HepG2 (cell line): ENCODE results near the gene CTDNEP1. TPM values are rescaled to one million over a fixed set of nuclear protein-coding genes. Genes with fewer than 3 reads are reported as not detected.

Experiments used
- BRD4 ChIP-seq: sonication (generic); formaldehyde crosslinking; IDR thresholded peaks from 2 replicates; pipeline ENCODE4 v1.4.0; 2020; ENCODE audit warnings: missing genetic modification reagents
- CBFB ChIP-seq: sonication (generic); formaldehyde crosslinking; IDR thresholded peaks from 2 replicates; pipeline ENCODE4 v1.4.0; 2020; ENCODE audit warnings: missing genetic modification reagents
- ERF ChIP-seq: IDR thresholded peaks from 2 replicates; pipeline ENCODE4 v1.6.1; 2018; ENCODE audit warnings: missing biosample characterization, missing genetic modification reagents
- FOXK2 ChIP-seq: fragments of 450-650 bp; IDR thresholded peaks from 2 replicates; pipeline ENCODE4 v1.6.1; 2016
- GPN1 ChIP-seq: sonication (generic); formaldehyde crosslinking; IDR thresholded peaks from 2 replicates; pipeline ENCODE4 v1.5.1; 2020; ENCODE audit warnings: missing genetic modification reagents, borderline replicate concordance
- HHEX ChIP-seq: IDR thresholded peaks from 2 replicates; pipeline ENCODE4 v1.6.1; 2016; ENCODE audit warnings: control low read depth
- ISL2 ChIP-seq: sonication (generic); formaldehyde crosslinking; IDR thresholded peaks from 2 replicates; pipeline ENCODE4 v1.5.0; 2020; ENCODE audit warnings: missing genetic modification reagents
- KLF12 ChIP-seq: sonication (generic); formaldehyde crosslinking; IDR thresholded peaks from 2 replicates; pipeline ENCODE4 v1.4.0; 2020; ENCODE audit warnings: missing genetic modification reagents, borderline replicate concordance
- MATR3 ChIP-seq: sonication (generic); formaldehyde crosslinking; IDR thresholded peaks from 2 replicates; pipeline ENCODE4 v1.4.0; 2020; ENCODE audit warnings: missing genetic modification reagents
- MAZ ChIP-seq, 2 experiments: sonication (generic) in 1 of 2; formaldehyde crosslinking in 1 of 2; IDR thresholded peaks; 2 replicates each; pipeline versions ENCODE4 v1.5.0 to v1.6.1; 2012 to 2020; ENCODE audit warnings: low read depth in 2 of 2, mild to moderate bottlenecking in 2 of 2, borderline replicate concordance in 1 of 2, improper control_type of control experiment in 1 of 2, low read length in 1 of 2, missing genetic modification reagents in 1 of 2, moderate library complexity in 1 of 2
- NFE2 ChIP-seq: sonication (generic); formaldehyde crosslinking; IDR thresholded peaks from 2 replicates; pipeline ENCODE4 v1.4.0; 2020; ENCODE audit warnings: missing genetic modification reagents
- SMC3 ChIP-seq: IDR thresholded peaks from 2 replicates; pipeline ENCODE4 v1.6.1; 2011; ENCODE audit warnings: low read length, improper control_type of control experiment
- THYN1 ChIP-seq: sonication (generic); formaldehyde crosslinking; IDR thresholded peaks from 2 replicates; pipeline ENCODE4 v1.8.1; 2023; ENCODE audit warnings: low read depth, mild to moderate bottlenecking, moderate library complexity, missing genetic modification reagents, borderline replicate concordance
- TRIM22 ChIP-seq: fragments of 450-650 bp; IDR thresholded peaks from 2 replicates; pipeline ENCODE4 v1.6.1; 2017
- TRIM24 ChIP-seq: sonication (generic); formaldehyde crosslinking; IDR thresholded peaks from 2 replicates; pipeline ENCODE4 v1.8.0; 2022; ENCODE audit warnings: mild to moderate bottlenecking, missing genetic modification reagents
- ZBTB8A ChIP-seq: sonication (generic); formaldehyde crosslinking; IDR thresholded peaks from 2 replicates; pipeline ENCODE4 v1.4.0; 2020; ENCODE audit warnings: mild to moderate bottlenecking, low read depth, missing genetic modification reagents, borderline replicate concordance
- ZNF225 ChIP-seq: sonication (generic); formaldehyde crosslinking; IDR thresholded peaks from 2 replicates; pipeline ENCODE4 v1.4.0; 2020; ENCODE audit warnings: mild to moderate bottlenecking, missing genetic modification reagents
- ZNF790 ChIP-seq: sonication (generic); formaldehyde crosslinking; IDR thresholded peaks from 2 replicates; pipeline ENCODE4 v1.8.0; 2022; ENCODE audit warnings: missing genetic modification reagents, mild to moderate bottlenecking, borderline replicate concordance
- ZNF883 ChIP-seq: sonication (generic); formaldehyde crosslinking; IDR thresholded peaks from 2 replicates; pipeline ENCODE4 v1.5.1; 2020; ENCODE audit warnings: mild to moderate bottlenecking, missing genetic modification reagents; ENCODE audit errors: not compliant biosample characterization
- ZSCAN5A ChIP-seq: sonication (generic); formaldehyde crosslinking; IDR thresholded peaks from 2 replicates; pipeline ENCODE4 v1.8.0; 2022; ENCODE audit warnings: mild to moderate bottlenecking, missing genetic modification reagents, borderline replicate concordance
- polyA plus RNA-seq, 8 experiments: library from polyadenylated mRNA; depleted of rRNA in 3 of 8; stranded (reverse) in 7 of 8; unstranded in 1 of 8; fragments of >200 nt; fragmentation: Illumina TruSeq in 4 of 8; extraction: Trizol in 4 of 8; gene quantifications; 2 replicates each; pipeline versions ENCODE4 v1.2.1 to v1.2.3, GENCODE V29; 2011 to 2016; ENCODE audit warnings: low read depth in 4 of 8, missing spikeins in 1 of 8, mixed read lengths in 1 of 8; ENCODE audit not compliant: insufficient read depth in 1 of 8
- total RNA-seq, 5 experiments: library from RNA; depleted of rRNA; stranded (reverse); fragments of >200 nt; fragmentation: Illumina TruSeq; extraction: Trizol; gene quantifications; 2 replicates each; pipeline ENCODE4 v1.2.3, GENCODE V29; 2016; ENCODE audit warnings: low read depth in 1 of 5
- TF ChIP-seq, protein P1 (sequence below): IDR thresholded peaks from 2 replicates; pipeline ENCODE4 v1.6.1; 2018; ENCODE audit warnings: missing genetic modification reagents
- TF ChIP-seq, protein P2 (sequence below): sonication (generic); formaldehyde crosslinking; IDR thresholded peaks from 2 replicates; pipeline ENCODE4 v1.9.0; 2022; ENCODE audit warnings: low read depth, missing genetic modification reagents
- TF ChIP-seq, protein P3 (sequence below): sonication (generic); formaldehyde crosslinking; IDR thresholded peaks from 2 replicates; pipeline ENCODE4 v1.8.0; 2023; ENCODE audit warnings: mild to moderate bottlenecking, missing genetic modification reagents

The CTDNEP1 gene
- total and polyA plus RNA-seq, 2 of the 13 experiments (the other 11 are each of a cell fraction or from before 2014, with no cell fraction given) = 19.8 to 118 TPM

DNA sequence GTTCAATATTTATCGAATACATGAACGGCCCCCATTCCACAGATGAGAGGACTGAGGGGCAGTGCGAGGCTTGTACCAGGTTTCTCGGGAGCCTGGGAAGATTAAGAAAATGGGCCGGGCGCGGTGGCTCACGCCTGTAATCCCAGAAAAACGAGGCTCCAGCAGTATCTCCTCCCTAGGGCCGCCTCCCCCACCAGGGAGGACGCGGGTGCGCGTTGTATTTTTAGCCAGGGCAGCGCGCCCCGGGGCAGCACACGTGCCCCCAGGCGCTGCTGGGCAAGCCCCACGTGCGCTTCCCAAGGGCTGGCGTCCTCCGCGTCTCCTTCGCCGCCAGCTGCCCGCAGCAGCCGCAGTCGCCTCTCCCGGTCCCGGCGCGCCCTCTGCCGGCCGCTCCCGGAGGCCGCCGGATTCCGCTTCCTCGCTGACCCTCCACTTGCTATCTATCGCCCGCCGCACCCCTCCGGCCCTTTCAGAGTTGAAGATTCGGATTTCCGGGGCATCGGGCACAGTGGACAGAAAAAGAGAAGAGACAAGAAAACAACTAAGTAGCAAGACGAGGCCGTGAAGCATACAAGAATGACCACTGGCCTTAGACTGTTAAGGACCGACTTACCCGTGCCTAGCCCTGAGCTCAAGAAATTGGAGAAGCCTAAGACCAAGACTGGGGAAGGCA lies 44.8 kb upstream of the CTDNEP1 start (continued):
- TF ChIP-seq MAZ (IDR thresholded peaks at IDR 0.05; ENCODE audit: borderline replicate concordance, low read depth, low read length) = no peak
- TF ChIP-seq MAZ (CRISPR knock-in tag; IDR thresholded peaks at IDR 0.05; ENCODE audit: low read depth) = peak; percentile 82
- TF ChIP-seq KLF12 (CRISPR knock-in tag) = 0 out of 2 replicates have a peak, but pooled peaks have one; percentile 41
- no peak for TF ChIP-seq NFE2 (CRISPR knock-in tag)
- TF ChIP-seq CBFB (CRISPR knock-in tag) = peak; percentile 79; the same call in 1 of the 2 replicates
- TF ChIP-seq FOXK2 = no peak
- no peak for TF ChIP-seq BRD4 (CRISPR knock-in tag)
- TF ChIP-seq GPN1 (CRISPR knock-in tag) = no peak
- TF ChIP-seq TRIM22 = no peak
- no peak; the same call in 1 of the 2 replicates for TF ChIP-seq ZNF790
- TF ChIP-seq SMC3 = peak; percentile 65; the same call in 1 of the 2 replicates
- no peak for TF ChIP-seq ZNF225
- TF ChIP-seq HHEX (CRISPR knock-in tag) = no peak
- peak; percentile 73 for TF ChIP-seq ERF (CRISPR knock-in tag)
- TF ChIP-seq ISL2 (CRISPR knock-in tag) = peak; percentile 41; the same call in 1 of the 2 replicates
- TF ChIP-seq TRIM24 (CRISPR knock-in tag) = no peak
- TF ChIP-seq, protein P1, sequence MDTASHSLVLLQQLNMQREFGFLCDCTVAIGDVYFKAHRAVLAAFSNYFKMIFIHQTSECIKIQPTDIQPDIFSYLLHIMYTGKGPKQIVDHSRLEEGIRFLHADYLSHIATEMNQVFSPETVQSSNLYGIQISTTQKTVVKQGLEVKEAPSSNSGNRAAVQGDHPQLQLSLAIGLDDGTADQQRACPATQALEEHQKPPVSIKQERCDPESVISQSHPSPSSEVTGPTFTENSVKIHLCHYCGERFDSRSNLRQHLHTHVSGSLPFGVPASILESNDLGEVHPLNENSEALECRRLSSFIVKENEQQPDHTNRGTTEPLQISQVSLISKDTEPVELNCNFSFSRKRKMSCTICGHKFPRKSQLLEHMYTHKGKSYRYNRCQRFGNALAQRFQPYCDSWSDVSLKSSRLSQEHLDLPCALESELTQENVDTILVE (CRISPR knock-in tag) = no peak
- TF ChIP-seq, protein P2, sequence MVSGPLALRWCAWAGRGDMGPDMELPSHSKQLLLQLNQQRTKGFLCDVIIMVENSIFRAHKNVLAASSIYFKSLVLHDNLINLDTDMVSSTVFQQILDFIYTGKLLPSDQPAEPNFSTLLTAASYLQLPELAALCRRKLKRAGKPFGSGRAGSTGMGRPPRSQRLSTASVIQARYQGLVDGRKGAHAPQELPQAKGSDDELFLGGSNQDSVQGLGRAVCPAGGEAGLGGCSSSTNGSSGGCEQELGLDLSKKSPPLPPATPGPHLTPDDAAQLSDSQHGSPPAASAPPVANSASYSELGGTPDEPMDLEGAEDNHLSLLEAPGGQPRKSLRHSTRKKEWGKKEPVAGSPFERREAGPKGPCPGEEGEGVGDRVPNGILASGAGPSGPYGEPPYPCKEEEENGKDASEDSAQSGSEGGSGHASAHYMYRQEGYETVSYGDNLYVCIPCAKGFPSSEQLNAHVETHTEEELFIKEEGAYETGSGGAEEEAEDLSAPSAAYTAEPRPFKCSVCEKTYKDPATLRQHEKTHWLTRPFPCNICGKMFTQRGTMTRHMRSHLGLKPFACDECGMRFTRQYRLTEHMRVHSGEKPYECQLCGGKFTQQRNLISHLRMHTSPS (CRISPR knock-in tag) = peak; percentile 66; the same call in 1 of the 2 replicates
- no peak for TF ChIP-seq THYN1 (CRISPR knock-in tag)
- TF ChIP-seq ZBTB8A (CRISPR knock-in tag) = no peak
- TF ChIP-seq, protein P3, sequence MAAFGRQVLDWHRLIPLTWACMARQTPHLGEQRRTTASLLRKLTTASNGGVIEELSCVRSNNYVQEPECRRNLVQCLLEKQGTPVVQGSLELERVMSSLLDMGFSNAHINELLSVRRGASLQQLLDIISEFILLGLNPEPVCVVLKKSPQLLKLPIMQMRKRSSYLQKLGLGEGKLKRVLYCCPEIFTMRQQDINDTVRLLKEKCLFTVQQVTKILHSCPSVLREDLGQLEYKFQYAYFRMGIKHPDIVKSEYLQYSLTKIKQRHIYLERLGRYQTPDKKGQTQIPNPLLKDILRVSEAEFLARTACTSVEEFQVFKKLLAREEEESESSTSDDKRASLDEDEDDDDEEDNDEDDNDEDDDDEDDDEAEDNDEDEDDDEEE (CRISPR knock-in tag) = no peak
- TF ChIP-seq ZSCAN5A (CRISPR knock-in tag) = no peak
- TF ChIP-seq ZNF883 (CRISPR knock-in tag) = peak; percentile 66
- TF ChIP-seq MATR3 (CRISPR knock-in tag) = no peak
